Gastroesophageal sphincter (tissue), 3 donors: ENCODE data around the gene EFNB2.
A peak's percentile ranks its signal among the peaks of the same experiment; 100 is the strongest.

Source experiments
- EP300 ChIP-seq: sonication (generic); formaldehyde crosslinking; IDR thresholded peaks from one replicate; pipeline ENCODE4 v1.6.1; 2017; ENCODE audit warnings: antibody characterized with exemption, mild to moderate bottlenecking
- POLR2A ChIP-seq, 2 donors: fragments of 450-650 bp; IDR thresholded peaks; one replicate each; pipeline ENCODE4 v1.6.1; 2017; ENCODE audit warnings: antibody characterized with exemption in 2 of 2, mild to moderate bottlenecking in 2 of 2, moderate library complexity in 1 of 2
- POLR2AphosphoS5 ChIP-seq: sonication (generic); formaldehyde crosslinking; IDR thresholded peaks from one replicate; pipeline ENCODE4 v1.6.1; 2017; ENCODE audit warnings: antibody characterized with exemption
- TF ChIP-seq, protein P1 (sequence below), 4 experiments: fragments of 200-600 bp in 2 of 4; fragments of 450-650 bp in 2 of 4; sonication (generic) in 1 of 4; IDR thresholded peaks; one replicate each; pipeline ENCODE4 v1.5.1; 2017 to 2019; ENCODE audit warnings: antibody characterized with exemption in 4 of 4, mild to moderate bottlenecking in 2 of 4, moderate library complexity in 2 of 4

GRCh38 chr13:106530171-106530851, 5.2 kb downstream of the EFNB2 start:
- TF ChIP-seq POLR2A (IDR thresholded peaks at IDR 0.05) (no peak), EP300 (no peak), POLR2AphosphoS5 (peak; percentile 30)
- TF ChIP-seq, protein P1, sequence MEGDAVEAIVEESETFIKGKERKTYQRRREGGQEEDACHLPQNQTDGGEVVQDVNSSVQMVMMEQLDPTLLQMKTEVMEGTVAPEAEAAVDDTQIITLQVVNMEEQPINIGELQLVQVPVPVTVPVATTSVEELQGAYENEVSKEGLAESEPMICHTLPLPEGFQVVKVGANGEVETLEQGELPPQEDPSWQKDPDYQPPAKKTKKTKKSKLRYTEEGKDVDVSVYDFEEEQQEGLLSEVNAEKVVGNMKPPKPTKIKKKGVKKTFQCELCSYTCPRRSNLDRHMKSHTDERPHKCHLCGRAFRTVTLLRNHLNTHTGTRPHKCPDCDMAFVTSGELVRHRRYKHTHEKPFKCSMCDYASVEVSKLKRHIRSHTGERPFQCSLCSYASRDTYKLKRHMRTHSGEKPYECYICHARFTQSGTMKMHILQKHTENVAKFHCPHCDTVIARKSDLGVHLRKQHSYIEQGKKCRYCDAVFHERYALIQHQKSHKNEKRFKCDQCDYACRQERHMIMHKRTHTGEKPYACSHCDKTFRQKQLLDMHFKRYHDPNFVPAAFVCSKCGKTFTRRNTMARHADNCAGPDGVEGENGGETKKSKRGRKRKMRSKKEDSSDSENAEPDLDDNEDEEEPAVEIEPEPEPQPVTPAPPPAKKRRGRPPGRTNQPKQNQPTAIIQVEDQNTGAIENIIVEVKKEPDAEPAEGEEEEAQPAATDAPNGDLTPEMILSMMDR (IDR thresholded peaks at IDR 0.05), result no peak
